ENCODE measurements around the gene FGF14.

DNA sequence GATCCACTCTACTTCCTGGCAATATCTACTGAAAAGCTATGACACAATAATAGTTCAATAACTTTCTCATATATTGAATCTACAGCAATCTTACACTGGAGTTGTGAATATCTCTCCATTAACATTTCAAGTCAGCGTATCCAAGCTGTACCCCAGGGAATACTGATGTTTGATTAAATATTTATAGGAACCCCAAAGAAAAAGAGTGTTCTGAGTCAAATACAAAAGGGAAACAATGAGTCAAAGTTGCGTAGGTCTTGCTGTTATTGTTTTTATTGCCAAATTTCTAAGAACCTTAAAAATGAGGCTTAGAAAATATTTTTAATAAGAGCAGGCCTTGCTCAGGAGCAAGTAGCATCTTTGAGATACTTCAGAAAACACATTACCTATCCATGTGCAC, 415.5 kb downstream of the FGF14 start:
- TF ChIP-seq, protein P1, sequence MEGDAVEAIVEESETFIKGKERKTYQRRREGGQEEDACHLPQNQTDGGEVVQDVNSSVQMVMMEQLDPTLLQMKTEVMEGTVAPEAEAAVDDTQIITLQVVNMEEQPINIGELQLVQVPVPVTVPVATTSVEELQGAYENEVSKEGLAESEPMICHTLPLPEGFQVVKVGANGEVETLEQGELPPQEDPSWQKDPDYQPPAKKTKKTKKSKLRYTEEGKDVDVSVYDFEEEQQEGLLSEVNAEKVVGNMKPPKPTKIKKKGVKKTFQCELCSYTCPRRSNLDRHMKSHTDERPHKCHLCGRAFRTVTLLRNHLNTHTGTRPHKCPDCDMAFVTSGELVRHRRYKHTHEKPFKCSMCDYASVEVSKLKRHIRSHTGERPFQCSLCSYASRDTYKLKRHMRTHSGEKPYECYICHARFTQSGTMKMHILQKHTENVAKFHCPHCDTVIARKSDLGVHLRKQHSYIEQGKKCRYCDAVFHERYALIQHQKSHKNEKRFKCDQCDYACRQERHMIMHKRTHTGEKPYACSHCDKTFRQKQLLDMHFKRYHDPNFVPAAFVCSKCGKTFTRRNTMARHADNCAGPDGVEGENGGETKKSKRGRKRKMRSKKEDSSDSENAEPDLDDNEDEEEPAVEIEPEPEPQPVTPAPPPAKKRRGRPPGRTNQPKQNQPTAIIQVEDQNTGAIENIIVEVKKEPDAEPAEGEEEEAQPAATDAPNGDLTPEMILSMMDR (IDR thresholded peaks at IDR 0.05): no peak
- TF ChIP-seq ZFX (IDR thresholded peaks at IDR 0.05; ENCODE audit: borderline replicate concordance): no peak

Measured in 22Rv1 (cell line).